Measurements from ENCODE around the gene TENM4.

Gene TENM4

DNA sequence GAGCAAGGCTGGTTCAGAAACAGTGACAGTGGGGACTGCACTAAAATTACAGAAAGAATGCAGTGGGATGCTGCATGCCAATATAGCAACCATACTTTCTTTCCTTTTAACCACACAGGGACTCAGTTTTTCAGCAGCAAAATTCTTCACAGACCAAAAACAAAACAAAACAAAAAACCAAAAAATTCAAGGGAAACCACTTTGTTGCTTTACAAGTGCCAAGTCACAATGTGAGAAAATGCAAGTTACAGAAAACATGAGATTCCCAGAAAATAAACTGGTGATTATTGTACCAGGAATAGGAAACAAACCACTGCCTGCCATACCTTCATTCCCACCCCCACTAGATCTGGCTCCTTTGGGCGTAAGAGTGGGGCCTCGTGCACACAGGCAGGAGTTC is 52.6 kb downstream of the TENM4 start:
- no peak for DNase-seq

DNA sequence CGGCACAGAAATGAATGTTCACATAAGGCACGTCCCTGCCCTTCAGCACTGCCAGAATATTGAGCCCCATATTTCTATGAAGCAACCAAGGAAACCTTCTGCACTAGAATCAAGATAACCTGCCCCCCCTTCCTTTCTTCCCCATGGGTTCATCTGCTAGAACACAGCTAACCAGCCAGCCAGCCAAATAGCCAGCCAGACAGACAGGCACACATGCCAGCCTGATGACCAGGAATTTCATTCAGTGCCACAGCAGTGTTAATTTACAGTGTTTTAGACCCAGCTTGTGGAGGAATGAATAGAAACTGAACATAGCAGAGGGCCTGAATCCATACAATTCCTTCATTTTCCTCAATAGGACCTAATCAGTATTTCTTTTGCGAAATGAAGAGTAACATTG is 57.0 kb downstream of the TENM4 start:
- DNase-seq = no peak

DNA sequence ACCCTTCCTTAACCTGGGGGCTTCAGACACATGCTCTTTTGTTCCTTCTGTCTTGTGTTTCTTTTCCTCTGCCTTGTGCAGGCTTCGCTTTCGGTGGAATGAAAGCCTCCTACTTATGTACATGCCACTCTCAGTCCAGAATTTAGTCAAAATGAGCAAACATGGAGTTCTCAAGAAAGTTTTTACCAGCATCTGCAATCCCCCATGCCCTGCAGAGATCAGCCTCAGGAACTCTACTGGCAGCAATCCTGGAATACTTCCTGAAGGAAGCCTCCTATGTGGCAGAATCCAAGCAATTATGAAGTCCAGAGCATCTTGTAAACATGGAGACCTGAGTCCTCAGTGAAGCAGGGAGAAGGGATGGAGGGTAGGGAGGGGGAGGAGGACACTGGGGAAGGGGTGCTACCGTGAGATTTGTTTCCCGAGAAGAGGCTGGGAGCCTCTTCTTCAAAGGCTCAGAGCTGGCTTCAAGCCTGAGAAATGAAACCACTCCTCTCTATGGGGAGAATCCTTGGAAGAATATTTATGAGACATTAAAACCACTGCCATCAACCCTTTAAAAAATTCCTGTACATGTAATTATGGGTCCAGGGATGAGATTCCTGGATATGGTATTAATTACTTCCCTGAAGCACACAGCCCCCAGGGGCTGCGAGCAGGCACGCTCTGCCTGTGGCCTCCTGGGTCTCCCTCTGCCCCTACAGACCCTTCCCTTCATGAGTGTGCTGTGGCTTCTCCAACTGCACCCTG is 58.4 kb downstream of the TENM4 start:
- DNase-seq = no peak

DNA sequence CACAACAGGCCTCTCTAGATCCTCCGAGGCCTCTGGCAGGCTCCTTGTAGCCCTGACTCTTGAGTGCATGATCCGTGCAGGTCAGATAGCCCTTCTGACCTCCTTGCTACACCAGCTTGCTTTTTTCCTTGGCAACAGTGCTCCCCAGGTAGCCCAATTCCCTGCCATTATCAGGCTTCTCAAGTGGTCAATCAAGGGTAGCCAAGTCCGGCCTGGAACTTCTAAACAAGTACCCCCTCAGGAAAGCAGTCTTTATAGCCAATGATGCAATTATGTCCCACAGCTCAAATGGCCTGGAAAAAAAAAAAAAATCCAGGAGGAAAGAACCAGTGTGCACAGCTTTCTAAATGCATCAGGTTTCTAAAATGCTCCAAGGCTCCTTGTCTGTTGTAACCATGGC is 59.8 kb downstream of the TENM4 start:
- DNase-seq = no peak

DNA sequence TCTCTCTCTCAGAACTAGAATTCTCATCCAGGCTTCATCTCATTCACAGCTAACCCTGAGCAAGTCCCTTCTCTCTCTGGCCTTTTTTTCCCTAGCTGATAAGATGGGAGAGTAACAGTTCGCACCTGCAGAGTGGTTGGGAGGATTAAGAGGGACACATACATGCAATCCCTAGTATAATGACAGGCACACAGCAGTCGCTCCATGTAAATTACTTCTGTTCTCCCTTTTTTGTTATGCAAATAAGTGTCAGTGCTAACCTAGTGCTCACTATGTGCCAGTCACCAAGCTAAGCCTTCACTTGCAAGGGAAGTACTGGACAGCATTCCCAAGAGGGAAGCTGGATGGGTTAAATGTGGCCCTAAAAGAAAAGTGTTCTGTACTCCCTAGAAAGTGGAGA is 63.4 kb downstream of the TENM4 start:
- no peak for DNase-seq

GRCh38 chr11:79375818-79376550 is 64.8 kb downstream of the TENM4 start:
- DNase-seq = no peak

GRCh38 chr11:79374727-79375126 is 66.1 kb downstream of the TENM4 start:
- no peak for DNase-seq

GRCh38 chr11:79371724-79372123 is 69.1 kb downstream of the TENM4 start:
- no peak for DNase-seq

DNA sequence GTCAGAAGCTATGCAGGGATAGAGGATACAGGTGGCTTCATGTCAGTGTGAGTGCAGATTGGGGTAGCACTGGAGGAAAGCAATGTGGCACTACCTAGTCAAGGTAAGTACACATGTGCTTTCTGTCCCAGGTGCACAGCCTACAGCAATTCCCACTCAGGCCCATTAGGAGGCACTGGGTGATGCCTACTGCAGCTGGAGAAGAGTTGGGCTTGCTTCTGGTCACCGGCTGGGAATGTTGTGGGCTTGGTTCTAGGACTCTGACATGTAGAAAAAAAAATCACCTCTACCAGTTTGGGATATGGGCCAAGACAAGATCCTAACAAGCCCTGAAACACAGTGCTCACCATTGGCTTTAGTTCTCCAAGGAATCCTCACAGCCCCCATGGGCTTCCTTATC is 69.7 kb downstream of the TENM4 start:
- no peak for DNase-seq

DNA sequence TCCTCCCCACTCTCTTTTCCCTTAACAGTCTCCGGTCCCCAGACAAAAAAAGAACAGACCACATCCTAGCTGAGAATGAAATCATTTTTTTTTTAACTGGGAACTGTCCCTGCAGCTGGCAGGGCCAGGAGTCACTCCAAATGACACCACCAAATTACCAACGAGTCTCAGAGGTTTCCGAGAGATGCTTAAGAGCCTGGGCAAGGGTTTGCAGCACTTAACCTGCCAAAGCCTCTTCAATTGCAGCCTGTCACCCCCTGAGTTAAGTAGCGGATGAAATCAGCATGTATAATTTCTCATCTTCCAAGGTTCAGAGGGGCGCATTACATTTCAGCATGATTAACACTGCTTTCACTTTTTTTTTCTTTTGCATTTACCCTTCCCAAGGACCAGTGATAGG is 71.8 kb downstream of the TENM4 start:
- DNase-seq = no peak

DNA sequence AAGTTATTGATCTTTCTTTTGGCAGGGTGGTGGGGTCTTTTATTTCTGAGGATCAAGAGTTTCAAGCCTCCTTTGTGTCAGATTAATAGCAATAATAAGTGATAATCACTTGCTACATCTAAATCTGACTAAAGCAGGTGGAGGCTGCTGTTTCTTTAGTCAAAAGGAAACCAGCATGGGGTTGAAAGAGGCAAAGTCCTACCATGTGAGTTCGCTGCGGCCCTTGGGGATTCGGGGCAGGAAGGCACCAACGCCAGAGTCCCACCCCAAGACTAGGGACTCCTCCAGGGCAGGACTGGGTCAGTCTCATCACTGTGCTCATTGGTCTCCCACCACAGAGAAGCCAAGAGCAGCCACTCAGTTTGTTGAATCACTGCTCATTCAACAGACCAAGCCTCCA is 73.0 kb downstream of the TENM4 start:
- no peak for DNase-seq

DNA sequence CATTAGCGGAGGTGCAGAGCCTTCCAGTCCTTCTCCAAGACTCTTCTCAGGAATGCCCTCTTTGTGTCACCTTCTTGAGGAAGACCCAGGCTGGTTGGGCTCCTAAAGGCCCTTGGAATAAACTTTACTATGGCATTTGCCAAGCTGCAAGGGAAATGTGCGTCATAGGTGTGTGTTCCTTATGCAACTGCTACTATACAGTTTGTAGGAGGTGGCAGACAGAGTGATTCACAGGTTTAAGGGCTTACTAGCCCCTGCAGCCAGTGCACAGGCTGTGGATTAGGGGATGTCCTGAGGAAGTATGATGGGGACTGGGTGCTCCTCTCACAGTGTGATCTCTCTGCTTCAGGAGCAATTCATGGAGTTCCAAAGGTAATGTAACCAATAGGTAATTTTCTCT is 74.6 kb downstream of the TENM4 start:
- DNase-seq = no peak

DNA sequence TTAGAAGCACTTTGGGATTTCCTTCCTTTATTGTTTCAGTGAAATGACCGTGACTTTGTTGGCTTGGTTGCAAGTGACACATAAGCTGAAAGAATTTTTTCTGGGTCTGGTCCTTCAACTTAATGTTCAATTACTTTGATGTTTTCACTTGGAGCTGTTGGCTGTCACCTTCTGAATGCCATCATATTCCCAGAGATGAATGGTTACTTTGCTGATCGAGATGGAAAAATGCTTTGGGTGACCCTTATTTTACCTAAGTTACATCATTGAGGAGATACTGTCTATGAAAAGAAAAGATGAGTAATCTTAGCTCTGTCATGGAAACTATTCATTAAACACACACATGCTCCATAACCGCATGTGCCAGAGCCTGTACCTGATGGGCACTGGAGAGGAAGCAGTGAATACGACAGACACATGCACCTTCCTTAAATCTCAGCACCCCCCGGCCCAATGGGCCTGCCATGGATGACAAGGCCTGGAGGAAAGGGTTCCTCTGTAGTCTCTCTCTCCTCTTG is 76.9 kb downstream of the TENM4 start:
- no peak for DNase-seq

DNA sequence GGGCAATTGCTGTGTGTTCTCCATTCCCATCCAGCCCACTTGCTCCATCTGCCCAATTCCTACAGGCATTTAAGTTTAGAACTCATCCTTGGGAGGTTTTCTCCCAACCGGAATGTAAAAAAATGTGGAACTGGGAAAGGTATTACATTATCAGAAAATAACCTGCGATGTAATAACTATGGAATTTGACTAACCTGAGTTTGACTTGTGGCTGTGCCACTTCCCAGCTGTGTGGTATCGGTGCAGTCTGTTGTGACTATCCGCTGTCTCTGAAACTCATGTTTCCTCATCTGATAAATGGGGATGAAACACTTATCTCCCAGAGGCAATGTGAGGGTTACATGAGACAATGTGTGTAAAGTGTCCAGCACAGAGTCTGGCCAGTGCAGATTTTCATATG is 77.6 kb downstream of the TENM4 start:
- no peak for DNase-seq

- no peak for DNase-seq
Observed at GRCh38 chr11:79362821-79363220, 78.0 kb downstream of the TENM4 start.

- no peak for DNase-seq
Observed at GRCh38 chr11:79362206-79362757, 78.5 kb downstream of the TENM4 start.

DNA sequence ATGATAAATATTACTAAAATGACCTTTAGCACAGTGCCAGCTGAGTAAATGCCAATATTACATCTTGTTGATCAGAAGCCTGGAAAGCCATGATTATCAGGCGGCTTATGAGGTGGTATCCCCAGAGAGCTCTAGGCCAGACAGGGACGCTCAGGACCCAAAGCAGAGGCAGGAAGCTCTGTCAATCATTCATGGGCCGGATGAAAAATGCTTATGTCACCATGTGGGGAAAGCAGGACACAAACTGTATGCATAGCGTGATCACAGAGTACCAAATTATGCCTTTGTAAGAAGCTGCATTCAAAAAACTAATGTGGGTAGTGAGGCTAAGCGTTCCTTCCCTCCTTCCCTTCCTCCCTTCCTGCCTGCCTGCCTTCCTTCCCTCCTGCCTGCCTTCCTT is 82.6 kb downstream of the TENM4 start:
- DNase-seq = no peak

- DNase-seq = no peak
Observed at GRCh38 chr11:79353706-79354105, 87.1 kb downstream of the TENM4 start.

GRCh38 chr11:79352349-79352703 is 88.5 kb downstream of the TENM4 start:
- peak; percentile 18 for DNase-seq

- no peak for DNase-seq
Observed at GRCh38 chr11:79348976-79349682, 91.7 kb downstream of the TENM4 start.

DNA sequence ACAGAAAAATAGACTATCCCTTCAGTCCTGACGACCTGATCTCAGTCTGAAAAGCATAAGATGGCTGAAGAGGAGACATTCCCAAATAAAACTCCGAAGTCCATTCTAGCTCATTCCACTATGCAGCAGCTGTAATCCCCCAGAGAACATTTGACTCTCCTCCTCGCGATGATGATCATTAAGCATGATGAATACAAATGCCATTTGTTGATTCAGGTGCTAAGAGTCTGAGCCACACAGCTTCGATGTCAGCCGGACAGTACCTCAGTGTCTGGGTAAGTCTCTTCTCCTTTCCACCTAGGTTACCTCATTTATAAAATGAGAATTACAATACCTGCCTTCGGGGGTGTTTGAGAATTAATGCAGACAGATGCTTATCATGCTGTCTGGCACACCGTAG is 94.8 kb downstream of the TENM4 start:
- DNase-seq = no peak

DNA sequence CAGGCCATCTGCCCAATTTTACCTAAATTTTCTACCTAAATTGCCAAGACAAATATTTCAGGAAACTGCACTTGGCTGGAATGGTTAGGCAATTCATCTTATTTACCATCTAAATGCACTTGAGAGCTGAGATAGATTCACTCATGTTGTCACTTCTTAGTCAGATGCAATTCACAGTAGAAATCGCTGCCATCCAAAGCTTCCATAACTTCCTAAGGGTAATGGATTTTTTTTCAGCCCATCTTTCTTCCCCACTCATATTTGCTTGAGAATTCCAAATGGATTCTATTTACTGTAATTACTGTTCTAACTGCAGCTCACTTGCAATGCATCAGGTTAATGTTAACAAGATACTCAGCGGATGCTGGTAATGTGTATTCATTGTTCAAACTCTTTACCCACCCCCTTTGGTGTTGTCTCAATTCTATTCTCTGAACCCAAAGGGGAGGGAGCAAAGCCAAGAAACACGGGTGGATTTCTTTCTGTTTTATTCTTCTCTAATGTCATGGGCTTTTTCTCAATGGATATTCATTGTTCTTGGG is 96.0 kb downstream of the TENM4 start:
- DNase-seq = no peak

- DNase-seq = no peak
Observed at GRCh38 chr11:79342686-79343085, 98.1 kb downstream of the TENM4 start.

All from right kidney (tissue), 1 donor.